GM19395 (cell line): ENCODE data around the gene TFRC.
"Not testable (repeated sequence)": the region's sequence is repeated elsewhere in the genome, so short reads cannot be mapped to it uniquely, and the experiment has no call there.

ENCODE experiments used
- ATAC-seq: cut with Tn5 transposase; IDR thresholded peaks from one replicate; pipeline ENCODE4 v1.9.1; 2021; ENCODE audit warnings: mild to moderate bottlenecking, moderate library complexity; ENCODE audit not compliant: unreplicated experiment

TFRC gene

DNA sequence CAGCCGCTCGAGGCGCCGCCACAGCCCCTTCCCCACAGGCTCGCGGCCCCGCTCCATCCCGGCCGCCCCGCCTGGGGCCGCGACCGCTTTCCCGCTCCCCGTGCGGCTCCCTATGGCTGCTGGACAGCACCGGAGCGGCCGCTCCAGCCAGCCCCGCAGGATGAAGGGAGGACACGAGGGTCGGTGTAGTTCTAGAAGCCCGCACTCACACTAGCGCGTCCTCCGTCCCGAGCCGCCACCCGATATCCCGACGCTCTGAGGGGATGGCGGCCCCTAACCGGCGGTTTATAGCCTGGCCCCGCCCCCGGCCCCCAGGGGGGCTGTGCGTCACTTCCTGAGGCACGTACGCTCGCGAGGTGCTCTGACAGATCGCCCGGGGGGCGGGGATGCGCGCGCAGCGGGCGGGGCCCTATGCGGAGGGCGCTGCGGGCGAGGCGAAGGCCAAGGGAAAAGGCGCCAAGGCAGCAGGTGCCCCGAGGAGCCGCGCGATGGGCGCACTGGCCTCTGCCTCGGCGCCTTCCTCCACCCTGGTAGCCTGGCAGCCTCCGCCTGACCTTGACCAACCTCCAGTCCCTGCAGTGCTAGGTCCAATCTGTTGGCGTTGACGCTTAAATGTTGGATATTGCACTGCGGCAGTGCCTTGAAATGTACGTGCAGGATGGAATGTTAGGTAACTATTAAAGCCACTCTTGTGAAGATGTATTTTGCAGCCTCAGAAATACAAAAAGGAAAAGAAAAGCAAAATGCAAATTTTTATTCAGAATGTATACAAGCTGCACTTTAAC is at the start of gene TFRC:
TFRC (minus strand) TSS at position 257 of the 785 bp plus-strand sequence. CDS start 4,991 bp downstream, outside the sequence.
- peak; percentile 85 for ATAC-seq

DNA sequence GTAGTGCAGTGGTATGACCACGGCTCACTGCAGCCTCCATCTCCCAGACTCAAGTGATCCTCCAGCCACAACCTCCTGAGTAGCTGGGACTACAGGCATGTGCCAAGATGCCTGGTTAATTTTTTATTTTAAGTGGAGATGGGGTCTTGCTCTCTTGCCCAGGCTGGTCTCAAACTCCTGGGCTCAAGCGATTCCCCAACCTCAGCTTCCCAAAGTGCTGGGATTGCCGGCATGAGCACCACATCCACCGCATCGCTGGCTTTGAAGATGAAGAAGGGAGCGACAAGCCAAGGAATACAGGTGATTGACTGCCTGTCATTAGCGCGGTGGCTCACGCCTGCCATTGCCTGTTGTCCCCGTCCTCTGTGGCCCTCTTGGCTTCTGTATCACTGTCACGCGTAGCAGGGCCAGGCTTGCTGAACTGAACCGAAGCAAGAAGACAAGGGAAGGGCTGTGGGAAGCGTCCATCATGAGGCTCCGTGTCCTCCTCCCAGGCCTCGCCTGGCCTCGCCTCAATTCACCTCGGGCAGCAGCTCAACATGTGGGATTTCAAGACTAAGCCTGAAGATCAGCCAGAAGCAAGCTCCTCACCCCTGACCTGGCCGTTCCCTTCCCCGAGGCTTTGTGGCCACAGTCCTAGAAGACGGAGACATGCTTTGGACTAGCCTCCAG is 46.4 kb upstream of the TFRC start:
- no peak for ATAC-seq

DNA sequence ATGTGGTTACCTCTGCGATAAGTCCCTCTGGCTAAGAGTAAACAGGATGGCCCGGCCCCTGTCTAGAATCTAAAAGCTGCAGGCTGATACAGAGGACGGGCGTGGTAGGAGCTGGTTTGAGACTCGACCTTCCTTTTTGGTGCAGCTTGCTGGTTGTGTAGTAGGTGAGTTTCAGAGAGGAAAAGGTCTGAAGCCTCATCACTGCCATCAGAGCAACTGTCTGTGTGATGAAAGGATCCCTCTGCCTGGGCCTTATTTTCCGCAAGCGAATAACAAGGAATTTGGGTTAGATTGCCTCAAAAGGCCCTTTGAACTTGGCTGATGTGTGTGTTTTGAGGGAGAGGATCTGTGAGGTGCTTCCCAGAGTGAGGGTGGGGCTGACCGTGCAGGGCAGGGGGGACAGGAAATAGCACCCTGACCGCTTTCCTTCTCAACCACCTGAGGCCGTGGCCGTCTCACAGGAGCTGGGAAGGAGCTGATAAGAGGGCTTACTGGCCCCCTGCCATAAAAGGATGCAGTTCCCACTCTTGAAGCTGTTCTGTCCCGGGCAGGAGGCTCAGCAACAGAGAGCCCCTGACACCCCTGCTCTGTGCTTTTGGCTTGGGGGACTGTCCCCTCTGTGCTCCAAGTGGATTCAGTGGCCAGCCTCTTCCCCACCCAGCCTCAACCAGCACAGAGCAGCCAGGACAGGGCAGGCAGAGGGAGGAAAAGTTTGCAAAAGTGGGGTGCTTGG is 45.6 kb upstream of the TFRC start:
- ATAC-seq = no peak

DNA sequence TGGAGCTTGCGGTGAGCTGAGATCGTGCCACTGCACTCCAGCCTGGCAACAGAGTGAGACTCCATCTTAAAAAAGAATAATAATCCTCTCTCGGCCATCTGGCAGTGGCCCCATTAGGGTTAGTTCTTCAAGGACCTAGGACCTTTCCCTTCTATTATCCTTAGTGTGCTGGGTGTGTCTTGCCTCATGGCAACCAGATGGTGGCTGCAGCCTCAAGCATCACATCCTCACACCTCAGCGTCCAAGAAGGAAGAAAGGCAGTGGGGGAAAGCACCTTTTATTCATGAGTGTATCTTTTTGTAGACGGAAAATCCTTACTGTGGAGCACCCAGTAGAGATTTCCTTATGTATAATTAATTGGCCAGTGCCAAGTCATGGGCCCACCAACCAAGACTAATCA is 42.7 kb upstream of the TFRC start:
- no peak for ATAC-seq

DNA sequence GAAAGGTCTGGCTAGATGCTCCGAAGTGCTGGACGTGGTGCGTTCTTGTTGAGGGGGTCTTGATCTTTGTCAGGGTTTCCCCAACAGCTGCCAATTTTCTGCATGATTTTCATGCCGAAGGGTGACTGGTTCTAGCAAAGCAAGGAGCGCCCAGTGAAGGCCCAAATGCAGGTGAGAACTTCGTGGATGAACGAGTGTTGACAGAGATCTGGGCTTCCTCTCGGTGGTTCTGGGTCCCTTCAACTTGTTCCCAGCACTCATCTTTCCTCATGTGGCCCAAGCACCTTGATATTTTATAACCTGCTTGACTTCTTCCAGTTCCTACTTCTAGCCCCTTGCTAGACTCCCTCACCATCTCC is 40.8 kb upstream of the TFRC start:
- no peak for ATAC-seq

DNA sequence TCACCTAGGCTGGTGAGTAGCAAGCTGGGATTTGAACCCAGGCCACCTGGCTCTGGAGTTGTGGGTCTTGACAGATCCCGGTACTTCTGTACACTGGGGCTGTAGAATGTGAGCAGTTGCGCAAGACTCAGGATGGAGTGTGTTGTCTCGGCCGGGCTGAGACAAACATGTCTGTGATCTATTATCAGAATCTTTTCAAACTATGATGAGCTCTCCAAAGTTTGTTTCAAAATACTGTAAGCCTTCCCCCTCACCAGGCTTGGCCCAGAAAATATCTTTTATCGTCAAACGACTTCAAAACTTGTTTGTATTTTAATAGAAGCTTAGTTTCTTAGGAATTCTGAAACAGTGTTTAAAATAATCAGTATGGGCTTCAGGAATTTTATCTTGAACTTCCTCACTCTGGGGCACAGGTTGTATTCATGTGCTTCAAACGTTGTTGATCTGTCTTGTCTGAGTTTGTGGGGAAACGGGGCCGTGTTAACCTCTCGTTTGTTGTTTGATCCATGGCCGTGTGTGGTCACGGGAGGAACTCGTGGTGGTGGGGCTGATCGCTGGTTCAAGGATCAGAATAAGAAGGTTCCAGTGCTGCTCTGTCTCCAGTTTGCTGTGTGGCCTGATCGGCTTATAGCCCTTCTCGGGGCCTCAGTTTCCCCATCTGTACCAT is 40.3 kb upstream of the TFRC start:
- ATAC-seq = no peak

DNA sequence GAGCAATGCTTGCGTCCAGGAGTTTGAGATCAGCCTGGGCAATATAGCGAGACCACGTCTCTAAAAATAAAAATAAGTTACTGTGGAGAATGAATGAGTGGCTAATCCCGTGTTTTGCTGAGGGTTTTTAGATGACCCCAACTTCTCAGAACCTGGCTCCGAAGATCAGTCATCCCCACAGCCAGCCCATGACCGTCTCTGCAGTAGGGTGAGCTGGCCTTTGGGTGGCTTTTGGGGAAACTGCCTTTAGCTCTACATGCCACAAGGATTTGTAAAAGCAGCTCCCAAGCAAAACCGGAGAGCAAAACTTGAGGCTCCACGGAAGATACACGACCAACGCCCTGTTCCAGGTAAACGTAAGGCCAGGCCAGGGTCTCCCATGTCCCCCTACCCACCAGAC is 39.2 kb upstream of the TFRC start:
- no peak for ATAC-seq

DNA sequence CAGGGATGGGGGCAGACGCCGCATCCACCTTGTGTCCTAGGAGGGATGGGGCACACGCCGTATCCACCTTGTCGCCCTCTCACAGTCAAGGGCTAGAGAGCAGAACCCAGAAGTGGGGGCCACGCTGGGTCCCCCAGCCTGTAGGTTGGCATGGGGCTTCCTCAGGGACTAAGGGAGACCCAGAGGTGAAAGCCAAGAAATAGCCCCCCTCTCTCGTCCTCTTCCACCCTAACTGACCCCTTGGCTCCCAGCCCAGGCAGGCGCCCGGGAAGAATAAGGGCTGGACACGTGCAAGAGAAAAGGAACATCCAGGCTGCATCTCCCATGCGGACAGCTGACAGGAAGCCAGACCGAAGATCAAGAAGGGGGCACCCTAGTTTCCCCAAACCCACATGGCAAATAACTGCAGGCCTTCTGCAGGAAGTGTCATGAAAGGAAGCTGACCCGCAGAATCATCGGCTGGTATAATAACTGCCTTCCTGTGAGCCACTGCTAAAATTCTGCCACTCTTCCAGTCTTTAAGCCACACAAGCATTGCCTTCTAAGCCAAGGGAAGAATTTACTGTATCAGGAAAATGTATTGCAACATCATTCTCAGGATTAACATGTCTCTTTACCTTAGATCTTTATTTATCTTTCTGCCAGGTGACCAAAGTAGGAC is 38.5 kb upstream of the TFRC start:
- ATAC-seq = no peak

DNA sequence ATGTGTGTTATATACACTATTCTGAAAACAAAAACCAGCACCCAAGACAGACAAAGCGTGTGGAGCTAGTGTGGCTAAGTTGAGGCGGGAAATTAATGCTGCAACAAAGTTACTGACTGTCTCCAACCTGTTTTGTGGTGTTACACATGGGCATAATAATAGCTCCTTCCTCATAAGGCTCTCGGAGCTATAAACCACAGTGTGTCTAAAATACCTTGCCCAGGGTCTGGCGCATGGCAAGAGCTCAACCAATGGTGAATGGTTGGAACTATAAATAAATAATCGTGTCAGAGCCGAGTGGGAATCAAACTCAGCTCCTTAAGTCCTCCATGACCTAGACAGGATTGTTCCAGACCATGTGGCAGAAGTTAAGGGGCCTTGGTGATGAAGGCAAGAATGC is 35.9 kb upstream of the TFRC start:
- ATAC-seq = no peak

DNA sequence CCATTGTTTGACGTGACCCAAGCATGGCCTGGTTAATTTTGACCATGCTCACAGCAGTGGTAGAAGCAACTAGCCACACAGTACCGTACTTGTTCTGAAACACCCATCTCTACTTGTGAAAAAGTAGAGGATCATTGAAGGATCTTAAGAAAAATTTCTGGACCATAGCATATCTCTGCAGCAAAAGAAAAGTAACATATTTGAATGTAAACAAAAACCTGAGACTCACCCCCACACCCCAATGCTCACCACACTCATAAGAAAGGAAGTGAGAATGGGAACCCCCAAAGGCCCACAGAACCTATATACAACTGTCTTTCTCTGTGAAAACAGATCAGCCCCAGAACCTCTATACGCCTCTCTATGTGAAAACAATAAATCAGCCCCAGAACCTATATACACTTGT is 33.8 kb upstream of the TFRC start:
- peak; percentile 77 for ATAC-seq

DNA sequence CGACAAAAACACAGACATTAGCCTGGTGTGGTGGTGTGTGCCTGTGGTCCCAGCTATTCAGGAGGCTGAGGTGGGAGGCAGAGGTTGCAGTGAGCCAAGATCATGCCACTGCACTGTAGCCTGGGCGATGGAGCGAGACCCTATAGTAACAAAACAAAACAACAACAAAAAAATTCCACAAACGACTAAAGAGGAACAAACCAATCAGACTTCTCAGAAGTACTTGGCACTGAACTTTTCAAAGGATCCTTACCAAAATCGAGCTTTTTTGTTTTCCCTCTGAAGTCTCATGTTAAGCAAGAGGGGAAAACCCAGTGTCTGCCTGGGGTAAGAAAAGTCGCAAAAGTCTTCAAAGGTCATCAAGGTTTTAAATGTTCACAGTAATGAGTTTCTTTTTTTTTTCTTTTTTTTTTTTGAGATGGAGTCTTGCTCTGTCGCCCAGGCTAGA is 30.1 kb upstream of the TFRC start:
- no peak for ATAC-seq

DNA sequence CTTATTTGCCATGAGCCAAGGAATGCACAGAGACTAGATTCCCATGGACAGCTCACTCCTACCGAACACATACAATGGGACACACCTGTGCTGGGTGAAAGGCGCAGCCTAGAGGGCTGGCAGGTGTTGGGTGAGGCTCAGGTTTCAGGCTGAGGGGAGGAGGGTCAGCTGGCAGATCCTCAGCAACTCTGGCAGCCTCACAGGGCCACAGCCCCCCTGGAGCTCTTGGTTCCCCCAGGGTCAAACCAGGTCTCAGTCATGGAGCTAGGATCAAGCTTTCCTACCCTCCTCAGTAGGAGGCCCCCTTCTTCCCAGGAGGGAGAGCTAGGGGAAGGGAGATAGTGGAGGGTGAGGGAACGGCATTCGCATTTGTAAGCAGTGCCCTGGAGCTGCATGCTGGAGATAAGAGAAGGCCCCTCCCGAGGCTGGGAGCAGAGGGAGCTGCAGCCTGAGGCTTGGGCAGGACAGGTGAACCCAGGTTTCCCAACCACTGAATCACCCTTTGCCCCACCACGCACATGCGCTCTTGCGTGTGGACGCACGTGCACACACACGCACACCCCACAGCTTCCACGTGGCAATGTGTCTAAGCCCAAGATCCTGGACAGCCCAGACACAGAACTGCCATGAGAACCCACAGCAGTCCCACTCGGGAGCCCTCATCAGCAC is 26.3 kb upstream of the TFRC start:
- no peak for ATAC-seq

DNA sequence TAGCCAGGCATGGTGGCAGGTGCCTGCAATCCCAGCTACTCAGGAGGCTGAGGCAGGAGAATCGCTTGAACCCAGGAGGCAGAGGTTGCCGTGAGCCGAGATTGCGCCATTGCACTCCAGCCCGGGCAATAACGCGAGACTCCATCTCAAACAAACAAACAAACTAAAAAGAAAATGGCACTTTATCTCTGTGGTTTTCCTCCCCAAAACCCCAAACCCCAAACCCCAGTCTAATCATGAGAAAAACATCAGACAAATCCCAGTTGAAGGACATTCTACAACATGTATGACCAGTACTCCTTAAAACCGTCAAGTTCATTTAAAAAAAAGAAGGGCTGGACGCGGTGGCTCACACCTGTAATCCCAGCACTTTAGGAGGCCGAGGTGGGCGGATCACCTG is 22.8 kb upstream of the TFRC start:
- ATAC-seq = not testable (repeated sequence)

DNA sequence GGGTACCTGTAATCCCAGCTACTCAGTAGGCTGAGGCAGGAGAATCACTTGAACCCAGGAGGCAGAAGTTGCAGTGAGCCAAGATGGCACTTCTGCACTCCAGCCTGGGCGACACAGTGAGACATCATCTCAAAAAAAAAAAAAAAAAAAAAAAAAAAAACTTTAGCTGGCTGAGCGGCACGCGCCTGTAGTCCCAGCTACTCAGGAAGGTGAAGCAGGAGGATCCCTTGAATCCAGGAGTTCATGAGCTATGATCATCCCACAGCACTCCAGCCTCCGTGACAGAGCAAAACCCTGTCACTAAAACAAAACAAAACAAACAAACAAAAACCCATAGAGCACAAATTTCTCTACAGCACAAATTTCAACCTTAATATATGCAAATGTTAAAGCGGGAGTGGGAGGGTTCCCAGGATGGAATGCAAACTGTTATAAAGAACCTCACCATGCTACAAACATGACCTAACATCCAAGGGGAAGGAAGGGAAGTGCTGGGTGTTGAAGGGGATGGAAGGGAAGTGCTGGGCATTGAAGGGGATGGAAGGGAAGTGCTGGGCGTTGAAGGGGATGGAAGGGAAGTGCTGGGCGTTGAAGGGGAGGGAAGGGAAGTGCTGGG is 16.6 kb upstream of the TFRC start:
- not testable (repeated sequence) for ATAC-seq

DNA sequence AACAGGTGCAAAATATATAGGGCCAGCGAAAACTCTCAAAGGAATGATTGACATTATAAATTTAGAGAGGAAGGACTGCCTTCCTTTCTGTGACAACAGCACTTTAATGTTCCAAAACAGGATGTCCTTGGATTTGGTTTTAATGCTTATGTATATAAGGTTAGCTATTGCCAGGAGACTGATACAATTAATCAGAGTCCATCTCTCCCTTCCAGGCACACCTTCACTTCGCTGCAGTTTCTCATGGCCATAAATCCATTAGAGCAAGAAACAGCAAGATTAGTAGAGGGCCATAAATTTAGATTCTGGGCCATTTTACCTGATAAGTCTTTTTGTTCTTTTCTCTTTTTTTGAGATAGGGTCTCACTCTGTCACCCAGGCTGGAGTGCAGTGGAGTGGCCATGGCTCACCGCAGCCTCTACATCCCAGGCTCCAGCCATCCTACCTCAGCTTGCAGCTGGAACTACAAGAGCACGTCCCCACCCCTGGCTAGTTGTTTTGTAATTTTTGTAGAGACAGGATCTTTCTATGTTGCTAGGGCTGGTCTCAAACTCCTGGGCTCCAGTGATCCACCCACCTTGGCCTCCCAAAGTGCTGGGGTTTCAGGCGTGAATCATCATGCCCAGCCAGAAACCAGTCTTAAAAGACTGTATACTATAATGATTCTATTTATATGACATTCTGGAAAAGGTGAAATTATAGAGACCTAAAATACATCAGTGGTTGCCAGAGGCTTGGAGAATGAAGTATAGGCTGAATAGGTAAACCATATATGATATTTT is 15.7 kb upstream of the TFRC start:
- ATAC-seq = no peak

DNA sequence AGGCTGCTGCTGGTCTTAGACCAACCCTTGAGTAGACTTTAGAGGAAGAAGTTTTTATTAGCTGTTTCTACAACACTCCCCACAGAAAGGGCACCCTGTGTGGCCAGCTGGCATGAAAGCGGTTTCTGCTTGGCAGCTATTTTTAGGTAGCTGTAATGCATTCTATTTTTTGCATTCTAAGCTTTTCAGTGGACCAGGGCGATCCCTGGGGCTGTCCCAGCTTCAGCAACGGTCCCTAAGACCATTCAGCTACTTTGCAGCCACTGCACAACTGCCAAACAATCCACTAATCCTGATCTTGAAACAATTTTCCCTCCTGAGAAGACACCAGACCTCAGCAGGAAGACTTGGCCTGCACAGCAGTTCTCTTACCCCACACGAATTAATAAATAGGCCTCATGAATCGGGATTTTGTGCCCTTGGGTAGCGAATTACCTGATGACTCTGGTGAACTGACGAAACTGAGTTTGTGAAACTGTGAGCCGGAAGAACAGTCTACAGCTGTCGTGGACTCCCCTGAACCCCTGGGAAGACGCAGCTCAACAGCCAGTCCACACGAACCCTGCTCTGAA is 14.6 kb upstream of the TFRC start:
- ATAC-seq = peak; percentile 84

DNA sequence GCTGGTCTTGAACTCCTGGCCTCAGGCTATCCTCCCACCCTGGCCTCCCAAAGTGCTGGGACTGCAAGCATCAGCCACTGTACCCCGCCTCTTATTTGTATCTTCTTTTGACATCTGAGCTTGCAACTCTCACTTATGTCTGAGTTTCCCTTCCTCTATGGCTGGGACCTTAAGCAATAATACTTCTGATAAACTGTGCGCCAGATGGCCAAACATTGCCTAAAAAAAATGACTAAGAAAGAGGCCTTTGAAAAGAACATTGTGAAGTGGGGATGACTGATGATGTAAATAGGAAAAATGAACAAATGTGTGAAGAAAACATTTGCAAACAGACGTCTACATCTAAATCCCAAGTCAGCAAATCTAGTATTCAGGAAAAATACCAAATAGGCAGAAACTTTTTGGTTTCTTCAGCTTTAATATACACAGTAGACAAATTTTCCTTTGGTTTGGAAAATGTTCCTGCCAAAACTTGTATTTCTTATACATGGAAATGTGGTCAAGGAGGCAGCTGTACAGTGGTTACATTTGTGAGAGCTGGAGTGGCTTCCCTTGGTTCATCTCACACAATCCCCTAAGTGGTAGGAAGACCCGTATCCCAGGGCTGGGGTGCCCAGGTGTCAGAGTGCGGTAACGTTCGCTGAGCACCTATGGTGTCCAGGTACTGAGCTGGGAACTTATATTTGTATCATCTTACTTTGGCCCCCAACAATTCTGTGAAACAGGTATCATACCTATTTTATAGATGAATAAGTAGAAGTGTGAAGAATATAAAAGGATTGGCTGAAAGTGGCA is 11.6 kb upstream of the TFRC start:
- no peak for ATAC-seq

DNA sequence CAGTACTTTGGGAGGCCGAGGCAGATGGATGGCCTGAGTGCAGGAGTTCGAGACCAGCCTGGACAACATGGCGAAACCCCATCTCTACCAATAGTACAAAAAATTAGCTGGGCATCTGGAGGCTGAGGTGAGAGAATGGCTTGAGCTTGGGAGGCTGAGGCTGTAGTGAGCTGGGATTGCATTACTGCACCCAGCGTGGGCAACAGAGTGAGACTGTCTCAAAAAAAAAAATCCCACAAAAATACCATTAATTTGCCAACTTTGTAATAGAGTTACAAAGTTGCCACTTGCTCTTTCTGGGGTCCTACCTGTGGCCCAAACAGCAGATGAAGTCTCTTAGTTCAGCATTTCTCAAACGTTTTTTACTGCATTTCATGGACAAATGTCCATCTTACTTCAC is 6.0 kb upstream of the TFRC start:
- ATAC-seq = no peak
